ENCODE data around the gene DNMT3A.

DNMT3A gene

DNA sequence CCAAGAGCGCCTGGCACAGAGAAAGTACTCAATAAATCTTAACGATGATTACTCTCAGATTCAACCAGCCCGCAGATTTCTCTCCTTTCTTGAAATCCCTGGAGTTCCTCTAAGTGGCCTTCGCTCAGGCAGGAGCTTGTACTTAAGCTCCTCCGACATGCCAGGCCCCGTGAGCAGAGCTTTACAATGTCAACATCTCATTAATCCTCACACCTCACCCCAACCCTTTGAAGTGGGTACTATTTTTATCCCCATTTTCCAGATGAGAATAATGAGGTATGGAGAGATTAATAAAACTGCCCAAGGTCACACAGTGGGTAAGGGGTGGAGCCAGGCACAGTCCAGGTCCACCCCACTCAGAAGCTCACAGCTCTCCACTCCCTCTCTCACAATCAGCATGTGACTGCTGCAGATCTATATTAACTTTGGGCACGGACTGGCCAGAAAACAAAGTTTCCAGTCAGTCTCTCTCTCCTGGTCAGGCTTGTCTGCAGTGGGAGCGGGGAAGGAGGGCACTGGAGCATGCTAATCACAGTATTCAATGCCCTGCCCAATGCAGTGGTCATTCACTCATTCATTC lies 18.0 kb downstream of the DNMT3A start:
- no peak for DNase-seq

DNA sequence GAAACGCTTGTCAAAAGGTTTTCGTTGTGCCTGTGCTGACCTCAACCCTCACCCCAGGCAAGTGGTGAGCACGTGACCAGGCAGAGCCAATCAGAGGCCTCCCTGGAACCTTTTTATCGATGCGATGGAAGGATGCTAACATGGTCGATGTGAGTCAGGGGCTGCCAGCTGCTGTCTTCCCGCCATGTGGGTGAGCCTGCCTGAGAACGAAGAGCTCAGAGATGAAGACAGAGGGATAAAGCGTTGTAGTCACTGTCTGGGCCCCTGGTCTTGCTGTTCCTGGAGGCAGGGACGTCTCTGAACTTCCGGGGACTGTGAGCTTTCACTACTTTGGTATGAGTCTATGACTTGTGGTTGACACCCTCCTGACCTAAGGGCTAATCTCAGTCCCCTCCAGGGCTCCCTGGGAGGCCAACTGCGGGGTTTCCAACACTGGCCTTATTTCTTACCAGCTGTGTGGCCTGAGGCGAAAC lies 18.6 kb downstream of the DNMT3A start:
- no peak for DNase-seq

DNA sequence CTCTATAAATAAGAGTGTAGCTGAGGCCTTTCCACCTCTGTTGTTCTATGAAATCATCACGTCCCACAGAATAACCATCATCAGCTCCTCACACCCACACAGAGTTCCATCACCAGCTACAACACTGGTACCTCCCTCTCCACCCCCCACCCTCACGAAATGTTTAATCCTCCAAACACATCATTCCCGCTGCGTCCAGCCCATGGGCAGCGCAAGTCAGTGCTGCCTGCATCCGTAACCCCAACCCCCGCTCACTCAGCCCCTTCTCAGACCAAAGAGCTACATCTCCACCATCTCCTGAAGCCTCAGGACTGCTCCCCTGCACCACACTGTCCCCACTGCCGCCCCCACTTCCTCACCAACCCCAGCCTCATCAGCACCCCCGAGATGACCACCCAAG lies 19.4 kb downstream of the DNMT3A start:
- no peak for DNase-seq

DNA sequence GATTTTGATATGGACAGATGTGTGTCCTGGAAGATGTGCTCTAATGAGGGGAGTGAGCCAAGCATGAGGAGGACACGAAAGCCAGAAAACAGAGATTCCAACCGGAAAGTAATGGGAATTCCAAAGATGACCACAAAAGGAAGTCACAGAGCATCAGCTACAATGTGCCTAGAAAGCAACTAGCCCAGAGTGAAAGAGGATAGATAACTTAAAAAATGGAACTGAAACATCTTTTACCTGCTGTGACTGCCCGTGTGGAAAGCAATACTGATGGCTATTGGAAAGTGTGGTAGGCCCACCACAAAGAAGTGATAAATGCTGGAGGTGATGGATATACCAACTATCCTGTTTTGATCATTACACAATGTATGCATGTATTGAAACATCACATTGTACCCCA lies 21.6 kb downstream of the DNMT3A start:
- no peak for DNase-seq

DNA sequence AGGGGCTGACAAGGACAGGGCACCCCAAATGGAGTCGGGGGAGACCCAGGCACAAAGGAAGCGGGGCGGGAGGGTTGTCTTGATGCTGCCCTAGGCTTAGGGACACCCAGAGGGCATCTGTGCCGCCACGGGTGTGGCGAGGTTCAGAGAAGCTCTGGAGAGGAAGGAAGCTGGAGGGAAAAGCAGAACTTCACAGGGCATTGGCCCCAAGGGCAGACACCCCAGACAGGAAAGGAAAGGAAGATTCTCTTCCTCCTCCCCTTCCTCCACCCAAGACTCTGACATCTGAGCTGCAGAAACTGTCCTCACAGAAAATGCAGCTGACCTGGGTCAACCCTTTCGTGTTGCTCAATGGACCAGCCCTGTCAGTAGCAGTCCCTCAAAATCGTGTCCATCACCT lies 25.6 kb downstream of the DNMT3A start:
- no peak for DNase-seq

DNA sequence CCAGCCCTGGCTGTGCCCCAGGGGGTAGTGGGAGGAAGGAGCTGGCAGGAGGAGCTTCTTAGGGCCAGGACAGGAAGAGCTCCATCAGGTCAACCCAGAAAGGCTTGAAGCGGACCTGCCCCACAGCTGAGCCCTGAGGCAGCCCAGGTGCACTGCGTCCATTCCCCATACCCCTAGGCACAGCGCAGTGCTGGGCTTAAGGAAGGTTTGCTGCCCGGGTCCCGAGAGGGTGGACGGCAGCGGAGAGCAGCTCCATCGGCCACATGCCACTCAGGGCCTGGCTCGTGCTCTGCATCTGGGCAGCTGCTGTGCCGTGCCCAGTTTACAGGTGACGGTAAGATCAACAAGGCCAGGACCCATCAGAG lies 26.4 kb downstream of the DNMT3A start:
- no peak for DNase-seq

DNA sequence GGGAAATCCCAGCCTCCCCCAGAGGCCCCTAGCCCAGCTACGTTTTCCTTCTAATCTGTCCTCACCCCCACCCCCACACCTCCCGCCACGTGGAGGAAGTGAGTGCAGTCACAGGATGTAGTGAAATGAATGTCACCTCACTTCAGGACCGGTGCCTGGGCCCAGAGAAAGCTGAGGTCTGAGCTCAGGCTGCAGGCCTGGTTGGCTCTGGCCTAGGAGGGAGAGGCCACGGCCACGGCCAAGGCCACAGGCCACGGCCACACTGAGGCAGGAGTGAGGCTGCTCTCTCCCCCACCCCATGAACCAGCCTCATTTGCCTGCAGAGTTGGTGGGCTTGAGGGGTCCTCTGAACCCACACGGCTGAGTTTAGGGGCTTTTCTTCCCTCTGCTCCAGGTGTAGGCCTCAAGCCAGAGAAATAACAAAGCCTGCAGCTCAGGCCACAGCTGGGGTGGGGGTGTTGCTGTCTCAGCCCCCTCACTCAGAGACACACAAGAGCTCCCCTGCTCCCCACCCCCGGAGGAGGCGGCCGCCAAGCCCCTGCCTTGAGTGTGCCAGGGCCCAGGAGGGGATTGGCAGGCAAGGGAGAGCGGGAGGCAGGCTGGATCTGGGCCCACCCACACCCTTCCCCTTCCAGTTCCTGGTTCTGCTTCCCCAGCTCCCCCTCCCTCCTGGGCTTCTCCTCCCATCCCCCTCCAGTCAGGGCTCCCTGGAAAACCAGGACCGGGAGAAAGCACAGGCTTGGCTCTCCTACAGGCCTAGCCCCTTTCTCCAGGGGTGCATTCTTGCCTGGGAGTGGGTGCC lies 27.0 kb downstream of the DNMT3A start:
- peak; percentile 52 for DNase-seq

DNA sequence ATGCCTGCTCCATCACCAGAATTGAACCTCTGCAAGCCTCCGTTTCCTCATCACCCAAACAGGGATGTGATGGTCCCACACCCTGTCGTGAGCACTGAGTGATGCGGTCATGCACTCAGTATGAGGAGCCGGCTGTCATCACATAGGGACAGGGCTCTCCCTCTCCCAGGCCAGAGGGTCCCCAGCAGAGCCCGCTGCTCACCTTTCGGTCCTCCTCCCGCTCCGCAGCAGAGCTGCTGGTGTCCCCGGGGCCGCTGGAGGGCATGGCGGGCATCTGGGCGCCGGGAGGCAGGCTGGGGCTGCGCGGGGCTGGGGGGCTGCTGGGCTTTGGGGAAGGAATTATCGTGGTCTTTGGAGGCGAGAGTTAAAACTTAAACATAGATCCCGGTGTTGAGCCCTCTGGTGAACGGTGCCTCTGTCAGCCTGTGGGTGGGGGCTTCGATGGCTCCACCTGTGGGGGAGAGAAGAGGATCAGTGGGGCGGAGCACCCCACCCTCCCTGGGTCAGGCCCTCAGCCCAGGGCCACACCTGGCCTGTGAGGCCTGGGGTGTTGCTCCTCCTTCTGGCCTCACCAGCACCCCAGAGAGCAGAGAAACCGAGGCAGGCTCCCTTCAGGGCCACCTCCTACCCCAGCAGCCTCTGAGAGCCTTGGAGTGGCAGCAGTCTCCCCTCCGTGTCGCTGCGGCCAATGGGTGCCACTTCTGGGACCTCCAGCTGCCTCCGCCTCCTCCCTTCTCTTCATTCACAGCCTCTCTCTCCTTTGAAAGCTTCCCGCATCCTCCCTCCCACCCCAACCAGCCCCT lies 27.8 kb downstream of the DNMT3A start:
- no peak for DNase-seq

DNA sequence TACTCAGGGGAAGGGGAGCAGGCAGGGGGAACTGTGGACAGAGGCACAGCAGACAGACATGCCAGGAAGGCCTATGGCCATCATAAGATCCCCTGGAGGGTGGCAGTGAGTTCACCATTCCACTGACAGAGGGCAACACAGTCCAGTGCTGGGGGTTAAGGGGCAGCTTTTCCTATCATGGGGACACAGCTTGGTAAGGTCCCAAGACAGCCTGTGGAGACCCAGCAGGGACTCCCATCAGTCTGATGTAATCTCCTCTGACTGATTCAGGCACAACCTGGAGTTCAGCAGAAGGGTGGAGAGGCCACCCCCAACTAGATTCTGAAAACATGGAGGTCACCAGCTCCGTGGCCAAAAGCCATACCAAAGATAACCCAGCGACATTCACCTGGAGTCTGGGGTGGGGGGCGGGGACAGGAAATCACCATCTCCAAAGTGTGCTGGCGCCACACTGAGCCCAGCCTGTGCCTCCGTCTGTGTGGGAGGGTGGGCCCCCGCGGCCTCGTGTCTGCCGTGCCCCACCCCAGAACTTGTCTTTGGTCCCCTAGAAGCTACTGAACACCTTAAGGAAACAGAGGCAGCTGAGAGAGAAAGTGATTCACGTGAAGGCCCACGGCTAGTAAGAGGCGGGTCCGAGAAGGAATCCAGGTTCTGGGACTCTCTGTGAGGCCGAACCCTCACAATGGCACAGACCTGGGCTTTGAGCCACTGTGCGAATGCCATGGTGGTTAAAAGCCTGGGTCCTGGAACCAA lies 28.6 kb downstream of the DNMT3A start:
- DNase-seq: no peak

DNA sequence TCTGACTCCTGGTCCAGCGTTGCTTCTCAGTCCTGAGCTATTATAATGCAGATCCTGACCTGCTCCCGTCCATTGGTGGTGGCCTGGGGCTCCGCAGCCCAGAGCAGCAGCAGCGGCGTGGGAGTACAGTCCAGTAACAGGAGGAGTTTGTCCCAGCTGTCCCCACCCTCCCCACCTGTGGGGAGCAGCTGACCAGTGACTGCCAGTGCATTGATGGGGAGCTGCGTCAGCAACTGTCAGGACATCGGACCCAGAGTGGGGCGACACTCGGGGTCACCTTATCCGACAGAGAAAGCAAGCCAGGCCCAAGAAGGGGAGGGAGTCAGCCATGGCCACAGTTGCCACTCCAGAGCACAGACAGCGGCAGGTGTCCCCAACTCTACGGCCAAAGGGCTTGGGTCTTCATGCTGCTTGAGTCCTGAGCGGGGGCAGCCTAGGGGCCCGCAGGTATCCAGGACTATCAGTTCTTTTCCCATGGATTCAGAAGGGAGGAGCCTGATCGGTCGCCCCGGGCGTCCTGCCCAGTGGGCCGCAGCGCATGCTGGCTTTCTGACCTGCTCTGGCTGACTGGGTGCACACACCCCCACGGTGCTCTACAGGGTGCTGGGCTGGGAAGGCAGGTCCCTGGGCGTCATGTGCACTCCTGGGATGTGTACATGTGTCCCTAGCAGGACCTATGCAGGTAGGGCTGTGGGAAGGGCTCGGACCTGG lies 29.7 kb downstream of the DNMT3A start:
- no peak for DNase-seq

DNA sequence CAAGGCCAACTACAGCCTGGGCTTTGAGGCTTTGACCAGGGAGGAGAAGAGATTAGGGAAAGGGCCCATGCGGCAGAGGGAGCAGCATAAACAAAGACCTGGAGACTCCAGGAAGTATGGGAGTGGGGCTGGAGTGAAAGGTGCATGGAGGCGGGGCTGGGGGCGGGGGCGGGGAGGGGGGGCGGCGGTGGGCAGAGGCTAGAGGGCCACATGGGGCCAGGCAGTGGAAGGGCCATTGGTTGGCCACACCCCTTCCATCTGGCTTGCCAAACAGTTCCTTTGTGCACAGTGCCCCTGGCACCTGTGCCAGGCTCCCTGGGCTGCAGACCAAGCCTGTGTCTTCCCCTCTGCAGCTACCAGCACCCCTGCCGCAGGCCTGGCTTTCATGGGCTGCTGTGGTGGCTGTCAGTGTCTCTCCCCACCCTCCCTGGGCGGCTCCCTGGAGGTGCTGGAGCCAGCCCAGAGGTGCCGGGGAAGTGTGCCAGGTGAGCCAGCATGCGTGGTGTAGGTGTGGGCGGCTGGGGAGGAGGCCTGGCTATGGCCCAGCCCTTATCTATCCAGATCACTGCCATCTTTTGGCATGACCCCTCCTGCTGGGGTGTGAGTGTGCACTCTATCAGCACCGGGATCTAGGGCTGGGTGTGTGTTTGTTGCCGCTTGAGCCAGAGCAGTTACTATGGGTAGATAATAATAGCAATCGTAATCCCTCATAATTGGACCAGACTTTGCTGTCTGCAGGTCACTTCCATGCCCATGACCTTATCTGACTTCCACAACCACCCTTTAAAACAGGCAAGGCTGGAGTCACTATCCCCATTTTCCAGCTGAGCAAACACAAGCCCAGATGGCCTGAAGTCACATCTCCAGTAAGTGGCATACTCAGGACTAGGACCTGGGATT lies 30.5 kb downstream of the DNMT3A start:
- peak; percentile 97 for DNase-seq

DNA sequence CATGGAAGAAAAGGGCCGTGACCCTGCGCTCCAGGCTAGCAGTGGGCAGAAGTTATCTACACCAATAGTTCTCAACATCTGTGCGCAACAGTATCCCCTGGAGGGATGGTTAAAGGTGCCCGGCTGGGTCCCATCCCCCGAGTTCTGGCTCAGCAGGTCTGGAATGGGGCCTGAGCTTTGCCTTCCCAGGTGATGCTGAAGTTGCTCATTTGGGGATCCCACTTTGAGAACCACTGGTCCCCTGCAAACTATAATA lies 31.1 kb downstream of the DNMT3A start:
- DNase-seq: no peak

DNA sequence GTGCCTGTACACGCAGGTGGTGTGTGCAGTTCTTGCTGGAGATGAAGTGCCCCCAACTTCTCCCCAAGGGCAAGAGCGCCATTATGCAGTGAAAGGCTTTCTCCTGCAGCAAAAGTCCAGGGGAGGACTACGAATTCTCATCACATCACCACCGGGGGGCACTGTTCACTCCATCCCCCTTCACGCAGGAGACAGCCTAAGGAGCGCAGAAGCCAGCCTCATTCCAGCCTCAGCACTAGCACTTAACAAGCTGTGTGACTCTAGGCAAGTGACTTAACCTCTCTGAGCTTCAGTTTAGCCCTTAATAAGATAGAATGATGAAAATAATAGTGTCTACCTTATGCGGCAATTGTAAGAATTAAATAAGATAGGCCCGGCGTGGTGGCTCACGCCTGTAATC lies 32.3 kb downstream of the DNMT3A start:
- DNase-seq: peak; percentile 38

DNA sequence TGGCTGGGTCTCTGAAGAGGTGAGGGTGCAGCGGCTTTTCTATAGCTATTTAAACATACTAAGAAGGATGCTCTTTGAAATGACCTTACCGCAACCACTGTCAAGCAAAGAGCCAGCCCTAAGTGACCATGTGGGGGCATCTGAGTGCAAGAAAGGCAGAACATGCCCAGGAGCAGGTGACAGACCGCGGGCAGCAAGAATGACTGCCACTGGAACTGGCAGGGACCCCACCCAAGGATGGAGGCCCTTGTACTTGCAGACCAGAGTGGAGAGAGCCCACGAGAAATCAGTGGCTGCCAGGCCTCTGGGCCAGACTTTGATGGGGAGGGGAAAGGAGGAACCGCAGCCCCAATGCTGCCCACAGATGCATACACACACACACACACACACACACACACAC lies 33.1 kb downstream of the DNMT3A start:
- DNase-seq: no peak

DNA sequence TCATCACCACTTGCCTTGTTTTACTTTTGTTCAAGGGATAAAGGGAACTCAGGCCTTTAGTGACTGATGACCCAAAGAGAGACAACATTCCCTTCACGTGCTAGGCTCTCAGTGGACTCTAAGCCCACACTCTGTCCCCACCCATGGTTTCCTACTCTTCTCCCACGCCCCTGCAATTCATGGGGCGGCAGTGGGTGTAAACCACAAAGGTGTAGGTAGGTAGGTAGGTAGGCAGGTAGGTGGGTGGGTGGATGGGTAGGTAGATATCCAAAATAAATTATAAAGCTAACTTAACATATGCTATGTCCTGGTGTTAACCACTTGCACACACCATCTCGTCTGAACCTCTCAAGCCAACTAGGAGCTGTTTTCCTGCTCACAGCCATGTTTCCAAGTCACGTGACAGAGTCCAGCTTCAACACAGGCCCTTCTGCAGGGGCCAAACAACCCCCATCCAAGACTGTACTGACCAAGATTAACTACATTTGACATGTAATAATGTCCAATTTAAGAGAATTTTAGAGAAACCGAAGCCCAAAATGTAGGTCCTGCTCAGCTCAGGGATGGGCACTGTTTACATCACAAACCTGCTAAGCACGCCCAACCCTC lies 33.7 kb downstream of the DNMT3A start:
- DNase-seq: no peak

DNA sequence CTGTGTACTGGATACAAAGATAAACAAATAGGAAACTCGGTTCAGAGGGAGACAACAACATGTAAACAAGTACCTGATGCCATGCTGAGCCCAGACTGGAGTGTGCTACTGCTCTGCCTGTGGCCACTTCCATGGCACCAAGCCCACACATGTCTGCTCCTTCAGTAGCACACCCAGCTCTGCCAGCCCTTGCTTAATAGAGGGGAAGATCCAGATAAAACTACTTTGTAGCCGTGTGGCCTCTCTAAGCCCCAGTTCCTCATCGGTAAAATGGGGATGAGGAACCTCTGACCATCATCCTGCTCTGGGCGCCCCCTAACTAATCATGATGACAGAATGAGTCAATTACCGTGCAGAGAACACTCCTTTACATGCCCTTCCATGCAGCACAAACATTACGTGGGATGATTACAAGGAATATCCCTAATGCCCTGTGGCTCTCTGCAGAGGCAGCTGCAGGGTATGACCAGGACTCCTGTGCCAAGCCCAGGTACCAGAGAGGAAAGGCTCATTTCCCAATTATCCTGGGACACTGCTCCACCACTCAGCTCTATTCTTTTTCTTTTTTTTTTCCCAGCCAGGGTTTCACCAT lies 34.9 kb downstream of the DNMT3A start:
- DNase-seq: no peak

DNA sequence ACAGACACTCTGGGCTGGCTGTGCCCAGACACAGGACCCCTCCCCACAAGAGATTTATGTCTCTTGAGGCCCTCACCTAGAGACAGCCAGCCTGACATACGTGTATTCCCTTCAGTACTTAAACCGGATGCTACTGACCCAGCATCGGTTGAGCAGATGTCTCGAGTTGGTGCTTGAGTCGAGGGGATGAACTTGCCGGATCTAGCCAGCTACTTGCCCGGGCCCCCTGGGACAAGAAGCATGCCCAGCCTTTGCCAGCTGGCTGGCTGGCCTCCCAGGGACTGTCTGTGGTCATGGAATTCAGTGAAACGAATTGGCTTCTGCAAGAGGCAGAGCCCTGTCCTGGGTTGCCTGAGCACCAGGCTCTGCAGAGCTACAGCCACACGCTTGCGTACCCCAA lies 36.0 kb downstream of the DNMT3A start:
- DNase-seq: no peak

DNA sequence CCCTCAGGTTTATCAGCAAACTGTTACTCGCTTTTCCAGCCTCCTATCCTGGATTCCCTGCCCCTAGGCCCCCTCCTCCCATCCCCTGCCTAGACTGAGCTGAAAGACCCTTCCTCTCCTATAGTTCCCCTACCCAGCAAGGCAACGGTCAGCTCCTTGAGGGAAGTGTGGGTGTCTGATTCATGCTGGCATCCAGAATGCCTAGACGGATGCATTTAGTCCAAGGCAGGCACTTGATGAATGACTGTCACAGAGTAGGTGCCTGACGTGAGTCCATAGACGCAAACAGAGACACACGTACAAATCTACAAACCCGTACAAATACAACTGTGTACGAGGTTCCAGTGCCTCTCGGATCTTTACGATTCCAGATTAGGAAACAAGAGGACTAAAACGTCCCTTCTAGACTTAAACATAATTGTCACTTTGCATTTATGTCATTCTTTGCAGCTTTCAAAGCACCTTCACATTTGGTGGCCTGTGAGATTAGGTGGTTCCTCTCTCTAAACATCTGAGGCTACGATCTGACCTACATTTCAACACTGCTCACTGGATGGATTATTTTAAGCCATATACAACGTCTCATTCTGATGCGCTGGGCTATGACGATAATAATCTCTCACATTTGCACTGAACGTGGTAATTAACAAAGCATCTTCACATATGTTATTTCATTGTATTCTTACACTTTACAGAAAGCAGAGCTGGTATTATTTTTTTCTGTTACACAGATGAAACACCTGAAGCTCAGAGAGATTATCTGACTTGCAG lies 36.7 kb downstream of the DNMT3A start:
- no peak for DNase-seq

DNA sequence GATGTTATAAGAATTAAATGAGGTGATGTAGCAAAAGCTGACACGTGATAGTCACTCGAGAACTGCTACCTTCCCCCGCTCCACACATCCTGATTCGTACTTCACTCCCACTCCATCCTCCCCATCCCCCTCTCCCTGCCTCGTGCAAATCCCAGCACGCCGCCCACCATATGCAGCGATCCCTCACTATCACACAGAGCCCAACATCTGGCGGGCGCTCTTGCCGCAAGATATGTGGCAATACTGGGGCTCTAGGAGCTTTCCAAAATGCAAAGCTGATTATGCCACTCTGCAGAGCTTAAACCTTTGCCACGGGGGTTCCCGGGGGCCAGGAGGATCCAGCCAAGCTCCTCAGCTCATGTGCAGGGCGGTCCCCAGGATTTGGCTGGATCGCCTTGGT lies 37.4 kb downstream of the DNMT3A start:
- DNase-seq: no peak

DNA sequence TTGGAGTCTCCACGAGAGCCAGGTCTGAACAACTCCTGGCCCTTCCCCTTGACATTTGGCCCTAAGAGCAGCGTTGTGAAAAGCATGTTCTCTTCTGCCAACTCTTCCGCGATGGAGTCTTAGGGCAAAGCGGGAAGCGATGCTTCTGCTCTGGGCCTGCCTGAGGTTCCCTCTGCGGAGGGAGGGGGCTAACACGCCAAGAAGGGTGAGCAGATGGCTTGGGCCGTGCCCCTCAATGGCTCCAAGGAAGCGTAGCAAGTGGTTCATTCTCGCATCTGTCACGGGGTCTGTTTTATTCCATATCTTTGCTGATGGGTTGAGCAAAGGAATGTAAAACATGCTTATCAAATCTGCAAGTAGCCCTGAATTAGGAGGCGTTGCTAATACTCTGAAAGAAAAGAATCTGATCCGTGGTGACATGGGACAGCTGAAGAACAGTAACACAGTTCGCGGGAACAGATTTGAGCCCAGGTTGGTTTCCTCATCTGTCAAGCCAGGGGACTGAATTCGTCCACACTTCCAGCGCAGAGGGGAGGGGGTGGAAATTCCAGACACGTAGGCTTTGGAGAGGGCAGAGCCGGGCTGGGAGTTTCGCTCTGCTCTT lies 38.0 kb downstream of the DNMT3A start:
- no peak for DNase-seq
